GM20000 (cell line): Measurements from ENCODE around the gene ZNF423.

ENCODE experiments used
- DNase-seq: peaks from one replicate; pipeline ENCODE4 v3.0.0; 2012; ENCODE audit warnings: low spot score
- CTCF ChIP-seq: IDR thresholded peaks from 2 replicates; pipeline ENCODE4 v1.5.1; 2012; ENCODE audit warnings: mild to moderate bottlenecking, control low read depth; ENCODE audit errors: extremely low read depth, missing control alignments

ZNF423 gene

GRCh38 chr16:49596068-49596467 is 259.8 kb downstream of the ZNF423 start:
- no peak for TF ChIP-seq CTCF
- DNase-seq, result no peak

GRCh38 chr16:49594685-49595498 is 261.0 kb downstream of the ZNF423 start:
- no peak for TF ChIP-seq CTCF
- no peak for DNase-seq

- no peak for DNase-seq
- no peak for TF ChIP-seq CTCF
These were observed 261.8 kb downstream of the ZNF423 start for GRCh38 chr16:49594153-49594552.

- no peak for TF ChIP-seq CTCF
- no peak for DNase-seq
These were observed 262.4 kb downstream of the ZNF423 start for GRCh38 chr16:49593424-49594040.

GRCh38 chr16:49592546-49593423 is 263.1 kb downstream of the ZNF423 start:
- TF ChIP-seq CTCF, result peak; percentile 68

GRCh38 chr16:49590166-49590871 is 265.6 kb downstream of the ZNF423 start:
- no peak for DNase-seq
- no peak for TF ChIP-seq CTCF

More at GRCh38 chr16:49592546-49593423, 263.1 kb downstream of the ZNF423 start:
- peak; percentile 78 for DNase-seq
